ENCODE data around the gene POLR3C. TPM values are rescaled to one million over a fixed set of nuclear protein-coding genes. Genes with fewer than 3 reads are reported as not detected.

The POLR3C gene
- total and polyA plus RNA-seq, 2 of the 13 experiments (the other 11 are each of a cell fraction or from before 2014, with no cell fraction given), result 15.5 to 24.3 TPM

GRCh38 chr1:145823565-145824498 is at the start of gene POLR3C, which contains the start of gene RNF115 (continued):
- TF ChIP-seq ZNF281 (CRISPR knock-in tag; IDR thresholded peaks at IDR 0.05; ENCODE audit: borderline replicate concordance) (peak; percentile 4; the same call in 1 of the 2 replicates), MXD4 (CRISPR knock-in tag; IDR thresholded peaks at IDR 0.05) (peak; percentile 87), ZGPAT (CRISPR knock-in tag; IDR thresholded peaks at IDR 0.05) (peak; percentile 88), ZNF30 (CRISPR knock-in tag; IDR thresholded peaks at IDR 0.05) (no peak), YEATS2 (CRISPR knock-in tag; IDR thresholded peaks at IDR 0.05; ENCODE audit: borderline replicate concordance) (peak; percentile 91), EZH2 (conservative IDR thresholded peaks at IDR 0.05; ENCODE audit: low read depth, low read length) (no peak), ZMYM3 (CRISPR knock-in tag; IDR thresholded peaks at IDR 0.05) (peak; percentile 31; the same call in 1 of the 2 replicates), ZNF143 (CRISPR knock-in tag; IDR thresholded peaks at IDR 0.05) (peak; percentile 50; the same call in 1 of the 2 replicates), KDM3A (CRISPR knock-in tag; IDR thresholded peaks at IDR 0.05; ENCODE audit: low read depth) (peak; percentile 78; the same call in 1 of the 2 replicates), XRCC5 (optimal IDR thresholded peaks at IDR 0.05; ENCODE audit: low read length) (peak; percentile 70), AKNA (CRISPR knock-in tag; IDR thresholded peaks at IDR 0.05; ENCODE audit: borderline replicate concordance) (no peak), PLRG1 (conservative IDR thresholded peaks at IDR 0.05) (no peak), ZNF761 (CRISPR knock-in tag; conservative IDR thresholded peaks at IDR 0.05) (peak; percentile 80; the same call in 1 of the 2 replicates), MED13 (CRISPR knock-in tag; IDR thresholded peaks at IDR 0.05) (peak; percentile 68; the same call in 1 of the 2 replicates), DR1 (CRISPR knock-in tag; IDR thresholded peaks at IDR 0.05) (peak; percentile 82; the same call in 1 of the 2 replicates), KAT7 (CRISPR knock-in tag; IDR thresholded peaks at IDR 0.05; ENCODE audit: borderline replicate concordance) (peak; percentile 90; the same call in 1 of the 2 replicates), ZBTB14 (CRISPR knock-in tag; IDR thresholded peaks at IDR 0.05) (peak; percentile 65), NFRKB (IDR thresholded peaks at IDR 0.05) (no peak), HIVEP1 (CRISPR knock-in tag; IDR thresholded peaks at IDR 0.05) (0 out of 2 replicates have a peak, but pooled peaks have one; percentile 49)
